ENCODE data around the gene ABHD16B.
"Not testable (repeated sequence)": the region's sequence is repeated elsewhere in the genome, so short reads cannot be mapped to it uniquely, and the experiment has no call there.

Gene ABHD16B

GRCh38 chr20:63861981-63862901 is 943 bp downstream of the ABHD16B start:
- Histone ChIP-seq H3K27me3 (ENCODE audit: control insufficient read depth in 5 of 5, insufficient read depth in 4 of 5, low read length in 5 of 5) (peaks cover 0 to 17% (median 10%) of the 10 kb centered on the region in 5 donors), H3K36me3 (ENCODE audit: control insufficient read depth in 5 of 5, insufficient read depth in 5 of 5, low read length in 5 of 5) (peaks cover 0 to 16% (median 11%) of the 10 kb centered on the region in 5 donors), H3K4me3 (ENCODE audit: low read depth in 1 of 5, low read length in 5 of 5) (no peak overlapping the region), H3K27ac (ENCODE audit: low read depth, low read length) (no peak overlapping the region), H3K9me3 (ENCODE audit: control insufficient read depth in 5 of 5, low read length in 5 of 5) (no peaks in the 10 kb centered on the region), H3K4me1 (ENCODE audit: control insufficient read depth in 5 of 5, insufficient read depth in 5 of 5, low read length in 5 of 5) (peaks cover 10 to 80% (median 56%) of the 10 kb centered on the region in 5 donors), H3K9ac (ENCODE audit: low read length in 5 of 5) (no peak overlapping the region)

- H3K27me3 ChIP-seq (ENCODE audit: control insufficient read depth in 5 of 5, insufficient read depth in 4 of 5, low read length in 5 of 5) = peaks cover 0 to 8% (median 6%) of the 10 kb centered on the region in 5 donors
- H3K4me3 ChIP-seq (ENCODE audit: low read depth in 1 of 5, low read length in 5 of 5) = peak overlapping the region; percentile 66 to 94 (median 77)
- H3K4me1 ChIP-seq (ENCODE audit: control insufficient read depth in 5 of 5, insufficient read depth in 5 of 5, low read length in 5 of 5) = peaks cover 9 to 73% (median 48%) of the 10 kb centered on the region in 5 donors
- H3K36me3 ChIP-seq (ENCODE audit: control insufficient read depth in 5 of 5, insufficient read depth in 5 of 5, low read length in 5 of 5) = peaks cover 0 to 19% (median 11%) of the 10 kb centered on the region in 5 donors
- peak overlapping the region; percentile 98 for H3K27ac ChIP-seq (ENCODE audit: low read depth, low read length)
- no peaks in the 10 kb centered on the region for H3K9me3 ChIP-seq (ENCODE audit: control insufficient read depth in 5 of 5, low read length in 5 of 5)
- peak overlapping the region in 3 of 5 donors; percentile 52 to 97 (median 72) for H3K9ac ChIP-seq (ENCODE audit: low read length in 5 of 5)
These were observed 1.9 kb downstream of the ABHD16B start for GRCh38 chr20:63863021-63863797.

GRCh38 chr20:63863798-63864544 is 2.7 kb downstream of the ABHD16B start:
- Histone ChIP-seq H3K27ac (ENCODE audit: low read depth, low read length) (peak overlapping the region; percentile 98), H3K4me3 (ENCODE audit: low read depth in 1 of 5, low read length in 5 of 5) (peak overlapping the region; percentile 70 to 94 (median 77)), H3K27me3 (ENCODE audit: control insufficient read depth in 5 of 5, insufficient read depth in 4 of 5, low read length in 5 of 5) (peaks cover 0 to under 1% (median 0%) of the 10 kb centered on the region in 5 donors), H3K36me3 (ENCODE audit: control insufficient read depth in 5 of 5, insufficient read depth in 5 of 5, low read length in 5 of 5) (peaks cover 0 to 27% (median 15%) of the 10 kb centered on the region in 5 donors), H3K9ac (ENCODE audit: low read length in 5 of 5) (peak overlapping the region; percentile 59 to 97 (median 84)), H3K9me3 (ENCODE audit: control insufficient read depth in 5 of 5, low read length in 5 of 5) (no peaks in the 10 kb centered on the region), H3K4me1 (ENCODE audit: control insufficient read depth in 5 of 5, insufficient read depth in 5 of 5, low read length in 5 of 5) (peaks cover 8 to 69% (median 40%) of the 10 kb centered on the region in 5 donors)

GRCh38 chr20:63864545-63864977 is 3.3 kb downstream of the ABHD16B start:
- Histone ChIP-seq H3K9ac (ENCODE audit: low read length in 5 of 5) (peak overlapping the region; percentile 63 to 97 (median 84)), H3K27me3 (ENCODE audit: control insufficient read depth in 5 of 5, insufficient read depth in 4 of 5, low read length in 5 of 5) (no peaks in the 10 kb centered on the region), H3K9me3 (ENCODE audit: control insufficient read depth in 5 of 5, low read length in 5 of 5) (no peaks in the 10 kb centered on the region), H3K36me3 (ENCODE audit: control insufficient read depth in 5 of 5, insufficient read depth in 5 of 5, low read length in 5 of 5) (peaks cover 0 to 33% (median 21%) of the 10 kb centered on the region in 5 donors), H3K27ac (ENCODE audit: low read depth, low read length) (peak overlapping the region; percentile 98), H3K4me3 (ENCODE audit: low read depth in 1 of 5, low read length in 5 of 5) (peak overlapping the region; percentile 70 to 94 (median 77)), H3K4me1 (ENCODE audit: control insufficient read depth in 5 of 5, insufficient read depth in 5 of 5, low read length in 5 of 5) (peaks cover 3 to 63% (median 34%) of the 10 kb centered on the region in 5 donors)

GRCh38 chr20:63864978-63865640 is 3.8 kb downstream of the ABHD16B start, which contains the start of gene TPD52L2:
Gene TPD52L2, plus strand, starts transcription at chr20:63865270. Its CDS starts 96 bp downstream, at chr20:63865366.
- Histone ChIP-seq H3K9me3 (ENCODE audit: control insufficient read depth in 5 of 5, low read length in 5 of 5) (no peaks in the 10 kb centered on the region), H3K9ac (ENCODE audit: low read length in 5 of 5) (peak within 1 kb of the TSS; percentile 73 to 97 (median 93)), H3K36me3 (ENCODE audit: control insufficient read depth in 5 of 5, insufficient read depth in 5 of 5, low read length in 5 of 5) (peaks cover 0 to 38% (median 26%) of the 10 kb centered on the region in 5 donors), H3K4me3 (ENCODE audit: low read depth in 1 of 5, low read length in 5 of 5) (peak within 1 kb of the TSS; percentile 70 to 94 (median 77)), H3K27ac (ENCODE audit: low read depth, low read length) (peak within 1 kb of the TSS; percentile 98), H3K4me1 (ENCODE audit: control insufficient read depth in 5 of 5, insufficient read depth in 5 of 5, low read length in 5 of 5) (peaks cover 3 to 59% (median 32%) of the 10 kb centered on the region in 5 donors), H3K27me3 (ENCODE audit: control insufficient read depth in 5 of 5, insufficient read depth in 4 of 5, low read length in 5 of 5) (no peaks in the 10 kb centered on the region)

GRCh38 chr20:63867042-63867441 is 5.7 kb downstream of the ABHD16B start:
- H3K4me1 ChIP-seq (ENCODE audit: control insufficient read depth in 5 of 5, insufficient read depth in 5 of 5, low read length in 5 of 5) = peaks cover 3 to 46% (median 28%) of the 10 kb centered on the region in 5 donors
- not testable (repeated sequence) for H3K27me3 ChIP-seq (ENCODE audit: control insufficient read depth in 5 of 5, insufficient read depth in 4 of 5, low read length in 5 of 5); H3K9me3 ChIP-seq (ENCODE audit: control insufficient read depth in 5 of 5, low read length in 5 of 5); H3K27ac ChIP-seq (ENCODE audit: low read depth, low read length); H3K4me3 ChIP-seq (ENCODE audit: low read depth in 1 of 5, low read length in 5 of 5)
- H3K9ac ChIP-seq (ENCODE audit: low read length in 5 of 5) = peak overlapping the region in 1 of 5 donors; percentile 30
- peaks cover 0 to 42% (median 33%) of the 10 kb centered on the region in 5 donors for H3K36me3 ChIP-seq (ENCODE audit: control insufficient read depth in 5 of 5, insufficient read depth in 5 of 5, low read length in 5 of 5)

- Histone ChIP-seq H3K4me1 (ENCODE audit: control insufficient read depth in 5 of 5, insufficient read depth in 5 of 5, low read length in 5 of 5) (peaks cover 3 to 47% (median 29%) of the 10 kb centered on the region in 5 donors), H3K9me3 (ENCODE audit: control insufficient read depth in 5 of 5, low read length in 5 of 5) (no peaks in the 10 kb centered on the region), H3K27ac (ENCODE audit: low read depth, low read length) (no peak overlapping the region), H3K36me3 (ENCODE audit: control insufficient read depth in 5 of 5, insufficient read depth in 5 of 5, low read length in 5 of 5) (peaks cover 0 to 39% (median 29%) of the 10 kb centered on the region in 5 donors), H3K9ac (ENCODE audit: low read length in 5 of 5) (no peak overlapping the region), H3K27me3 (ENCODE audit: control insufficient read depth in 5 of 5, insufficient read depth in 4 of 5, low read length in 5 of 5) (no peaks in the 10 kb centered on the region), H3K4me3 (ENCODE audit: low read depth in 1 of 5, low read length in 5 of 5) (no peak overlapping the region)
These were observed 7.0 kb downstream of the ABHD16B start for GRCh38 chr20:63868264-63868663.

GRCh38 chr20:63873477-63873971 is 12.2 kb downstream of the ABHD16B start:
- no peak overlapping the region for H3K9ac ChIP-seq (ENCODE audit: low read length in 5 of 5)
- H3K27ac ChIP-seq (ENCODE audit: low read depth, low read length) = peak overlapping the region; percentile 67
- peak overlapping the region in 1 of 5 donors; percentile 1 for H3K4me3 ChIP-seq (ENCODE audit: low read depth in 1 of 5, low read length in 5 of 5)
- H3K4me1 ChIP-seq (ENCODE audit: control insufficient read depth in 5 of 5, insufficient read depth in 5 of 5, low read length in 5 of 5) = peaks cover 0 to 13% (median 0%) of the 10 kb centered on the region in 5 donors
- no peaks in the 10 kb centered on the region for H3K27me3 ChIP-seq (ENCODE audit: control insufficient read depth in 5 of 5, insufficient read depth in 4 of 5, low read length in 5 of 5)
- no peaks in the 10 kb centered on the region for H3K9me3 ChIP-seq (ENCODE audit: control insufficient read depth in 5 of 5, low read length in 5 of 5)
- peaks cover 0 to 78% (median 69%) of the 10 kb centered on the region in 5 donors for H3K36me3 ChIP-seq (ENCODE audit: control insufficient read depth in 5 of 5, insufficient read depth in 5 of 5, low read length in 5 of 5)

Data from subcutaneous abdominal adipose tissue (tissue), 5 donors.